Measurements from ENCODE around the gene TMEM217.

GRCh38 chr6:37288247-37288646, 30.3 kb upstream of the TMEM217 start:
- TF ChIP-seq, protein P1, sequence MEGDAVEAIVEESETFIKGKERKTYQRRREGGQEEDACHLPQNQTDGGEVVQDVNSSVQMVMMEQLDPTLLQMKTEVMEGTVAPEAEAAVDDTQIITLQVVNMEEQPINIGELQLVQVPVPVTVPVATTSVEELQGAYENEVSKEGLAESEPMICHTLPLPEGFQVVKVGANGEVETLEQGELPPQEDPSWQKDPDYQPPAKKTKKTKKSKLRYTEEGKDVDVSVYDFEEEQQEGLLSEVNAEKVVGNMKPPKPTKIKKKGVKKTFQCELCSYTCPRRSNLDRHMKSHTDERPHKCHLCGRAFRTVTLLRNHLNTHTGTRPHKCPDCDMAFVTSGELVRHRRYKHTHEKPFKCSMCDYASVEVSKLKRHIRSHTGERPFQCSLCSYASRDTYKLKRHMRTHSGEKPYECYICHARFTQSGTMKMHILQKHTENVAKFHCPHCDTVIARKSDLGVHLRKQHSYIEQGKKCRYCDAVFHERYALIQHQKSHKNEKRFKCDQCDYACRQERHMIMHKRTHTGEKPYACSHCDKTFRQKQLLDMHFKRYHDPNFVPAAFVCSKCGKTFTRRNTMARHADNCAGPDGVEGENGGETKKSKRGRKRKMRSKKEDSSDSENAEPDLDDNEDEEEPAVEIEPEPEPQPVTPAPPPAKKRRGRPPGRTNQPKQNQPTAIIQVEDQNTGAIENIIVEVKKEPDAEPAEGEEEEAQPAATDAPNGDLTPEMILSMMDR (IDR thresholded peaks at IDR 0.05; ENCODE audit: low read depth, low read length) = no peak
- no peak for TF ChIP-seq EZH2phosphoT487 (IDR thresholded peaks at IDR 0.05; ENCODE audit: low read depth)

All from OCI-LY3 (cell line).